HG03558 (cell line): ENCODE results near the gene SGO2.
A peak's percentile ranks its signal among the peaks of the same experiment; 100 is the strongest.

Experiments
- ATAC-seq: cut with Tn5 transposase; IDR thresholded peaks from one replicate; pipeline ENCODE4 v1.9.1; 2021; ENCODE audit warnings: moderate number of reproducible peaks; ENCODE audit not compliant: unreplicated experiment; ENCODE audit errors: extremely low read depth

The SGO2 gene, protein sequence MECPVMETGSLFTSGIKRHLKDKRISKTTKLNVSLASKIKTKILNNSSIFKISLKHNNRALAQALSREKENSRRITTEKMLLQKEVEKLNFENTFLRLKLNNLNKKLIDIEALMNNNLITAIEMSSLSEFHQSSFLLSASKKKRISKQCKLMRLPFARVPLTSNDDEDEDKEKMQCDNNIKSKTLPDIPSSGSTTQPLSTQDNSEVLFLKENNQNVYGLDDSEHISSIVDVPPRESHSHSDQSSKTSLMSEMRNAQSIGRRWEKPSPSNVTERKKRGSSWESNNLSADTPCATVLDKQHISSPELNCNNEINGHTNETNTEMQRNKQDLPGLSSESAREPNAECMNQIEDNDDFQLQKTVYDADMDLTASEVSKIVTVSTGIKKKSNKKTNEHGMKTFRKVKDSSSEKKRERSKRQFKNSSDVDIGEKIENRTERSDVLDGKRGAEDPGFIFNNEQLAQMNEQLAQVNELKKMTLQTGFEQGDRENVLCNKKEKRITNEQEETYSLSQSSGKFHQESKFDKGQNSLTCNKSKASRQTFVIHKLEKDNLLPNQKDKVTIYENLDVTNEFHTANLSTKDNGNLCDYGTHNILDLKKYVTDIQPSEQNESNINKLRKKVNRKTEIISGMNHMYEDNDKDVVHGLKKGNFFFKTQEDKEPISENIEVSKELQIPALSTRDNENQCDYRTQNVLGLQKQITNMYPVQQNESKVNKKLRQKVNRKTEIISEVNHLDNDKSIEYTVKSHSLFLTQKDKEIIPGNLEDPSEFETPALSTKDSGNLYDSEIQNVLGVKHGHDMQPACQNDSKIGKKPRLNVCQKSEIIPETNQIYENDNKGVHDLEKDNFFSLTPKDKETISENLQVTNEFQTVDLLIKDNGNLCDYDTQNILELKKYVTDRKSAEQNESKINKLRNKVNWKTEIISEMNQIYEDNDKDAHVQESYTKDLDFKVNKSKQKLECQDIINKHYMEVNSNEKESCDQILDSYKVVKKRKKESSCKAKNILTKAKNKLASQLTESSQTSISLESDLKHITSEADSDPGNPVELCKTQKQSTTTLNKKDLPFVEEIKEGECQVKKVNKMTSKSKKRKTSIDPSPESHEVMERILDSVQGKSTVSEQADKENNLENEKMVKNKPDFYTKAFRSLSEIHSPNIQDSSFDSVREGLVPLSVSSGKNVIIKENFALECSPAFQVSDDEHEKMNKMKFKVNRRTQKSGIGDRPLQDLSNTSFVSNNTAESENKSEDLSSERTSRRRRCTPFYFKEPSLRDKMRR

DNA sequence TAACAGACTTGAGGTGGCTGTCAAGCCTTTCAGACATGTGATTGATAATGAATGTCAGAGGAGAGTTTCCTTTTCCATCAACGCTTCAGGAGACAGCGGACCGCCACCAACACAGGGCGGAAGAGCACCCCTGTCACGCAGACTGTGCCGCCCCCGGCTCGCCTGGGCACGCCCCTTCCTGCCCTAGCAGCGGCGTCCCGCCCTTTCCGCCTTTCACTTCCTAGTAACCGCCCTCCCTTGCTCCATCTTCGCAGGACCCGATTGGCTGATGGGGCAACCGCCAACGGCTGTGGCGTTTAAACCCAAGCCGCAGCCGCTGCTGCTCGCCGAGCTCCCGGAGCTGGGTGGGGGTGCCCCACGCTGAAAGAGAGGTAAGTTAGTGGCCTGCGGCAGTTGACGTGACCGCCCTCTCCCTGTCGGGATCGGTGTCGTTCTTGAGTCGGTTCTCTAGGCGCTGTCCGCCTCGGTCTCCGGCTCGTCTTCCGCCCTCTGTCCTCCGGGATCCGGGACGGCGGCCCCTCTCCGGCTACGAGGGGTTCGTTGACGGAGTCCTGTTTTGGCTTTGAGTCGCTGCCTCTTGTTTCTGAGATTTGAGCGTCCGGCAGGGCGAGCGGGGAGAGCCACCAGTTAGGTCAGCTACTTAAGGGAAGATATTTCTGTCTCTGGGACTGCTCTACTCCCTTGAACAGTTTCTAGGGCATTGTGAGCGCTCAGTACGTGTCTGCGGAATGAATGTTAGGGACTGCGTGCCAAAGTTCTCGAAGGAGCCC is at the start of gene SGO2:
Gene SGO2, plus strand, starts transcription at position 326 of the 770 bp plus-strand sequence. CDS start 6,769 bp downstream, outside the sequence.
- peak; percentile 99 for ATAC-seq

DNA sequence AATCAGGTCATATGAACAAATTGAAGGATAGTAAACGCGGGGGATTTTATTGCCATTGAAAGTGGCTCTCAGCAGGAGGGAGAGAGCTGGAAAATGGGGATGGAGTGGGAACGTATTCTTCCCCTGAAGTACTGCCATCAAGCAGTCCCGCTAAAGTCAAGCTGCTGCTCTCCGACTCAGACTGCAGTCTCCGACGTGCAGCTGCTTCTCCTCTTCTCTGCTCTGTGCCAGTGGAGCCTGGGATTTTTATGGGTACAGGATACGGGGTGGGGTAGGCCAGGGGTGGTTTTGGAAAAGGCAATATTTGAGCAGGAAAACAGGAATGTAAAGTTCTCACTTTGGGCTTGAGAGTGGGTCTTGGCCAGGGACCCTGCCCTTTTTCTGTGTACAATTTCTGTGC is 49.2 kb upstream of the SGO2 start:
- ATAC-seq, result no peak

DNA sequence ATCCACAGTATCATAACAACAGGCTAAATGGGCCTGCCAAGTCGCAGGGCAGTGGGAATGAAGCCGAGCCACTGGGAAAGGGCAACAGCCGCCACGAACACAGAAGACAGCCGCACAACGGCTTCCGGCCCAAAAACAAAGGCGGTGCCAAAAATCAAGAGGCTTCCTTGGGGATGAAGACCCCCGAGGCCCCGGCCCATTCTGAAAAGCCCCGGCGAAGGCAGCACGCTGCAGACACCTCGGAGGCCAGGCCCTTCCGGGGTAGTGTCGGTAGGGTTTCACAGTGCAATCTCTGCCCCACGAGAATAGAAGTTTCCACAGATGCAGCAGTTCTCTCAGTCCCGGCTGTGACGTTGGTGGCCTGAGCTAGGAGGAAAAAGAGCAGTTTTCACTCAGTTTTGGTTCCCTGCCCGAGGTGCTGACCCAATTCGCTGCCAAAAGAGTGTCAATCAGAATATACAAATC is 48.3 kb upstream of the SGO2 start:
- no peak for ATAC-seq

DNA sequence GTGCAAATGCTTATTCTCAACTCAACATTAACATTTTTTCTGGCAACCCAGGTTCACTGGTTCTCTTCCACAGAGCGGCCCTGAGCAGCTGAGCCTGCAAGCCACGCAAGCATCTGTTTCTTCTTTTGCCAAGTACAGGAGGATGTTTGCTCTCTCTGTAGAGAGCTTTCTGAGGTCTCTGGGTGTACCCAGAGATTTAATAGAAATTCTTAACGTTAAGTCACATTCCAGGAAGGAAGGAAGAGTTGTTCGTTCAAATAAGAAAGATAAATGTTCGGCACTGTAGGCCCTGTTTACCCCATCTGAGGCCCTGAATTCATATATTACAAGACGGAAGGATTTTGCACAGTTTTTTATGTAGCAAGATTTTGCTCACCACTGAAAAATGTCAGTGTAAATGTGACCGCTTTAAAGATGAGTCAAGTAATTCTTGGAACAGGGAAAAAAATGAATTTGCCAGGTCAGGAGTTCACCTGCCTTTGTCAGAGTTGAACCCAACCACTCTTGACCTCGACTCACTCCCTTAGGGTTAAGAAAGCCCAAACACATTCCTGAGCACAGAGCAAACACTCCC is 46.2 kb upstream of the SGO2 start:
- no peak for ATAC-seq

DNA sequence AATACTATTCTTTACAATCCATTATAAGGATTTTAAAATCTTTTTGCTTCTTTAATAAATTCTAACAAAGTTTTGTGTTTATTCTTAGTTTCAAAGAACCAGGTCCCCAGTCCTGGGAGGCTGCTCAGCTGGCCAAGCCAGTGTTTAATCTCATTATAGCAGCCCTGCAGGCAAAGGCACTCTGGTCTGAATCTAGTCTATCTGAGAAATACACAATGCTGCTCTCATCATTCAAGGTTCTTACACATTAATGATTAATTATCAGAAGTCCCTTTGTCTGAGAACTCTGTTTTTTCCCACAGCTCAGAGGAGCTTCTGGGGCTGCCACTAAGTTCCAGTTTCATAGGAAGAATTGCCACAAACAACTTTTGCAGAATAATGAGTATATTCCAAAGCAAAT is 43.8 kb upstream of the SGO2 start:
- peak; percentile 33 for ATAC-seq

DNA sequence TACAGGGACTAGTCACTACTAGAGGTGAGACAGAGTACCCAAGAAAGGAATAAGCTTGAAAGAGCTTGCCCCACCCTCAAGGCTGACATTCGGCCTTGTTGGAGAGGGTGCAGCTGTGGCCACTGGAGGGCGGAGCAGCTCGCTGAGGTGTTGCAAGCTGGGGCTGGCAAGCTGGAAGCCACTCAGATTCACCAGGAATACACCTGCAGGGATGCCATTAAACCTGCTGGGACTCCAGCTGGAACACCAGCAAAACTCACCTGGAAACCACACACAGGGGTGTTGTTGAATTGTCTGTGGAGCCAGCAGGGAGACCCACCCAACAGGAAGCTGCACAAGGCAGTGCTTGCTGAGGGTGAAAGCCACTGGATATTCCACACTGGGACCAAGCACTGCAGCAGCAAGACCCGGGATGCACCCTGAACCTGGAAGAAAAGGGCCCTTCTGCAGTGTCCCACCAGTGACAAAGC is 42.2 kb upstream of the SGO2 start:
- ATAC-seq, result peak; percentile 51

DNA sequence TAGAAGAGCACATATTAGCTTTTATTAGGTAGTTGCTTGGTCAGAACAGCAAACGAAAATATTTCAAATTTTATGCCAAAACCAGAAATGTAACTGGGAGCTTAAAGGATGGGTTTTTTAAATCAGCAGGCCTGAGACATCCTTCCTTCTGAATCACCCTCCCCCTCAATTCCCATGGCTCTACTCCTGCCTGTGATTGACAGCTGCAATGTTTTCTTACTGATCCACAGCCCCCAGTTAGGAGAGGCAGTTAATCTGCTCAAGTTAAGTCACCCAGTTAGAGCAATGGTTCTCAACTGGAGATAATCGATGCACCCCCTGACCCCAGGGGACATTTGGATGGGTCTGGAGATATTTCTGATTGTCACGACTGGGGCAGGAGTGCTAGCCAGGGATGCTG is 41.1 kb upstream of the SGO2 start:
- ATAC-seq, result no peak

DNA sequence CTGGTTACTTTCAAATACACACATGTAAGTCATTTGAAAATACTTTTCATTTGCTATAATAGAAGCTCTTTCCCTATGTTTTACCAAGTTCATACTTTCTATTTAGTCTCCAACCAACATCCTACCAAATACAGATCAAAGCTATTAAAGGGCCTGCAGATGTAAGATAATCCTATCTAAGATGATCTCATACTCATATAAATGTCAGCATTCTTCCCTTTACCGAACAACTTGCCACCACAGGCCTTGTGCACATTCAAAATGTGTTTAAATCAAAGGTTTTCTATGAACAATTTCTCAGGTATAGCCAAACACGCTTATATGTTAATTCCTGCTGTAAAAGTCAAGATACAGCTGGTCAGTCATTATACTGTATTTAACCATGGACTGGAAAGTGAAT is 39.5 kb upstream of the SGO2 start:
- ATAC-seq, result no peak

DNA sequence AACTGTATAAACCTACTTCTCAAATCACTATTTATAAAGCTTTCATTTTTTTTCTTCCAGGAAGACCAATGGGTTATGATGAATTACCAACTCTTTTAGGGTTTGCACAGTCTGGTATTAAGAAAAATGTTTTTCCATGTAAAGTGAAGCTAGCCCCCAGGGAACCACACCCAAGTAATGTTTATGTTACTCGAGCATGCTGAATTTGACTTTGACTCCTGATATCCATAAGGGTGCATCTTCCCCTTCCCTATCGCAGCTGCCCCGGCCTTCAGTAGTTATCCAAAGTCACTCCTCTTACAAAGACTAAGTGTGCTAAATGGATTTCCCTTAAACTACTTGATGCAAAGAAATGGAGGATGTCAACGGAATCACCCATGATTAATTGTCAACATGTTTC is 37.8 kb upstream of the SGO2 start:
- no peak for ATAC-seq

DNA sequence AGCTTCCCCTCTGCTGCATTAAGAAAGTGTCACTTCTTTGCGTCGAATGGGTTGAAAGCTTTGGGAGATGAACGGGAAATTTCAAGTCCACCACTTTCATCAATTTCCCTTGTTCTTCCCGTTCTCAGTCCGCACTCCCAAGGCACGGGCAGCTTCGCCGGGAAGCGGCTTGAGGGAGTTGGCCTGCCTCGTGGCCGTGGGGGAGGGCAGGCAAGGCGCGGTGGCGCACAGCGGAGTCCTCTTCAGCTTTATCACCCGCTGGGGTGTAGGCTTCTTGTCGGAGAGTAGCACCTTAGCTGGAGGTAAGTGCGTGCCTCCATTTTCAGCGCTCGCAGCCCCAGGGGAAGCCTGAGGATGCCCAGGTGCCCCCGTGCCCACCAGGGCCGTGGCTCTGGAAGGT is 36.0 kb upstream of the SGO2 start:
- ATAC-seq, result no peak

DNA sequence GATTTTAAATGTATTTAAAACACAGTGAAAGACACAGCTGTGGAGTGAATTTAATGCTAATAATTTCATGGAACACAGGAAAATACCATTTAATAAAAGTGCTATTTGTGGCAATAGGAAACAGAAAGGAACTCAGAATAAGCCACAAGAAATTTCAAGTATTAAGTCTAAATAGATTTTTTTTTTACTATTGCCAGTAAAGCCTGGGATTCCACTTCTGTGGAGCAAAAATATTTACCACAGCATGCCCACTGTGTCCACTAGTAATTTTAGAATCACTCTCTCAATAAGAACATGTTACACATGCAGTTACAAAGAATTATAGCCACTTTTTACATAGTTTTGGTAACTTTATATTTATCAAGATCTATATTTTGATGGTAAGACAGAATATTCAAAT is 33.4 kb upstream of the SGO2 start:
- ATAC-seq, result no peak

DNA sequence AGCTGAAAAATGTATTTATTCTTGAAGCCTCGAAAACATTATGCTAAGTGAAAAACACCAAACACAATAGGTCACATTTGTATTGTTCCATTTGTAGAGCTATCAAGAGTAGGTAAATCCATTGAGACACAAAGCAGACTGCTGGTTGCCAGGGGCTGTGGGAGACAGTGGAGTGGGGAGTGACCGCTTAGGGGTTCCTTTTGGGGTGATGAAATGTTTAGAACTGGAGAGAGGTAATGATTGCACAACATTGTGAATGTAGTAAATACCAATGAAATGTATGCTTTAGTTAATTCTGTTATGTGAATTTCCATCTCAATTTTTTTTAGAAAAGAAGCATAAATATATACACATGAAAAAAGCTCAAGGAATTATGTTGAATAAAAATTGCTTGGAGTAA is 32.0 kb upstream of the SGO2 start:
- no peak for ATAC-seq

DNA sequence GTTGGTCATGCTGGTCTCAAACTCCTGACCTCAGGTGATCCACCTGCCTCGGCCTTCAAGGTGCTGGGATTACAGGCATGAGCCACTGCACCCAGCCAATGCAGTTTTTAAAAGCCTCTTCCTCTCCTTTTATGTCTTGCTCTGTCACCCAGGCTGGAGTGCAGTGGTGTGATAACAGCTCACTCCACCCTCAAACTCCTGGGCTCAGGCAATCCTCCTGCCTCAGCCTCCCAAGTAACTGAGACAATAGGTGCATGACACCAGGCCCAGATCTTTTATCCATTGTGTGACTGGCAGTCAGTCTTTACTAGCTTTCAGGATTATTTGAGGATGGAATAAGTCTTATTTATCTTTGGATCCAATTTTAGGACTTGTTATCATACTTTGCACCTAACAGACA is 29.3 kb upstream of the SGO2 start:
- ATAC-seq, result no peak

DNA sequence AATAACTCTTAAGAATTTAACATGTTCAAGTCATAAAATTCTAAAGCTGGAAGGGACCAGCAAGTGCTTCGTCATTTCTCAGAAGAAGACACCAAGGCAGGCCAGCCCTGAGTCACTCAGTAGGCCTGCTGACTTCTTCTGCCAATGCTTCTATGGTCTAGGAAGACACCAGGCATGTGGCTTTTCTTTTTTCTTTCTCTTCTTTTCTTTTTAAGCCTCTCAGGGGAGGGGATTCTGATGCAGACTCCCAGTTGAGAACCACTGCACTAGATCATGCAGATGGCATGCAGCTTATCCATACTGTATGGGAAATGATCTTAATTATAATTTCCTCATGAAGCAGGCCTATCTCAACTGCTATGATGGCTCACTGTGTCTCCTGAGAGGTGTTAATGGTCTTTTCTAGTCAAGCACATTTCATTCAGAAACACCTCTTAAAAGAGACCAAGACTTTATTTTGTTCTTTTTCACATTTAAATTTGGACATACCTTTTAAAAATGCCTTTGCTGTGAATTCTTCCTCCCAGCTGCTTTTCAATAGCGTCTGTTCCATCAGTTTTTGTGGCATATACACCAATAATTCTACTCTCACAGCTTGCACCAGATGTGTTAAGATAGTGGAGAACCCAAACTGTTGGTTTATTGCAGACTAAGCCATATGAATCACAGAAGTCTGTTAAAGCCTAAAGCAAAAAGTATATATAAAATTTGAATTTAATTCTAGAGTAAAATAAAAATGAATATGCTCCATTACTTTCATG is 27.4 kb upstream of the SGO2 start:
- ATAC-seq, result no peak

DNA sequence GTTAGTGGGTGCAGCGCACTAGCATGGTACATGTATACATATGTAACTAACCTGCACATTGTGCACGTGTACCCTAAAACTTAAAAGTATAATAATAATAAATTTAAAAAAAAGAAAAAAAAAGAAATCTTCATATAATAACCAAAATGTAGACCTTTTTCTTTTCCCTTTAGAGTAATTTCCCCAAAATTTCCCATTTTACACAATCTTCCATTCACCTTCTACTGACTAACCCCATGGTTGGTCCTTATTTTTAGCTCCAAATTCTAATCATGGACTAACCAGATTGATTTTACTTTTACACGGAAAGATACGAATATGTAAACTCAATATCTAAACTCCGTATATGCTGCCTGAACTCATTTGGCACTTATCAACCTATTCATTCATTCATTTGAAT is 23.8 kb upstream of the SGO2 start:
- no peak for ATAC-seq

DNA sequence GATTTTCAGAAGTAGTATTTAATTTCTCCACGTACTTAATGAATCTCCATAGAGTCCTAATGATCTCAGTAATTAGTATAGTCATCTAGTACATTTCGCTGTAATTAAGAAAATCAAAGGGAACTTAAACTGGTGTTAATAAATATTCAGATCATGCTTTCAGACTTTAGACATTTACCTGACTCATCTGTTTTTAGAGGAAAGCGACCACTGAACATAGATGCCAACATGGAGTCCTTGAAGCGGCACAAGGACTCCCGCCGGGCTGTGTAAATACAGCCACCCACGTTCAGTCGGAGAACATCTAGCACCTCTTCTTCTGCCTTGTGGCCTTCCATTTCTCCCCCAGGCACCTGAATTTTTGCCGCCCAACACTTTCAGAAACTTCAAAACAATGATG is 19.3 kb upstream of the SGO2 start:
- ATAC-seq, result no peak

DNA sequence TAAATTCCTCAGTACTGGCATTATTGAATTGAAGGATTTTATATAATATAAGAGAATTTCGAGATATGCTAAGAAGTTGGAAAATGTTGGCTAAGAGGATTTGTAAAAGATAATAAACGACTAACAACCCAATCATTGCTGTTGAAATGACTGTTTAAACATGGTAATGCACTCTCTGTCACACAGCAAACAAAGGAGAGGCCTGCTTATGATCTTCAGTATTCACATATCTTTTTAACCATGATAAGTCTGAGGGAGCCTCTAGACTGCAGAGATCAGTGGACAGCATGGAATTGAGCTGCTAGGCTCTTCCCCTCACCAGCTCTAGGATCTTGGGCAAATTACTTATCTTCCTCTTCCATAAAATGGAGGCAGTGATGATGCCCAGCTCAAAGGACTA is 18.8 kb upstream of the SGO2 start:
- ATAC-seq, result no peak

DNA sequence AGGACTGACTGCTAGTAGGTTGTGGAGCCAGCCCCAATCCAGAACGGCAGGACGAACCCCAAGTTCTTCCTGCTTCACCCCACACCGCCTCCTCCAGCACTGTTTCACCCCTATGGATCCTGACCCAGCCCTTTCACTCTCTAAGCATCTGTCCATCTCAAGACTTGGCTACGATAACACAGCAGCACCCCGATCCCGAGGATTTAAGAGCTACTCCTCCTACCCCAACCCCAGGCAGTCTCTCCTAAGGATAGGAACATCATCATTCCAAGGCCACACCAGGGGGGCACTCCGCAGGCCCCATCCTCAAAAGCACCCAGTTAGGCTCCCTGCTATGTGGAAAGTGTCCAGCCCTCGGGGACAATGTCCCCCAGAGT is 16.8 kb upstream of the SGO2 start:
- no peak for ATAC-seq
